Ovary (tissue), 9 donors: ENCODE measurements around the gene CPT1B. TPM values are rescaled to one million over a fixed set of nuclear protein-coding genes. Genes with fewer than 3 reads are reported as not detected.

Source experiments
- DNase-seq, 5 donors: peaks; one replicate each; pipeline ENCODE4 v3.0.0-alpha.2; 2019 to 2020
- H3K27ac ChIP-seq, 2 donors: fragments of 200-600 bp; one replicate each; pipeline versions ENCODE4 v1.5.1 to v1.8.0; 2019 to 2022
- H3K27me3 ChIP-seq: fragments of 200-600 bp; one replicate; pipeline ENCODE4 v1.8.0; 2022
- H3K36me3 ChIP-seq: fragments of 200-600 bp; sonication (generic); one replicate; pipeline ENCODE4 v1.5.1; 2019
- H3K4me1 ChIP-seq: one replicate; pipeline ENCODE4 v1.8.1; 2013; ENCODE audit warnings: mild to moderate bottlenecking, moderate library complexity; ENCODE audit not compliant: insufficient read depth
- H3K4me3 ChIP-seq: fragments of 200-600 bp; sonication (generic); one replicate; pipeline ENCODE4 v1.5.1; 2017
- H3K9me3 ChIP-seq, 2 donors: fragments of 200-600 bp in 1 of 2; sonication (generic) in 1 of 2; one replicate each; pipeline versions ENCODE4 v1.5.1 to v1.8.1; 2013 to 2019; ENCODE audit warnings: mild to moderate bottlenecking in 1 of 2, moderate library complexity in 1 of 2
- EP300 ChIP-seq: sonication (generic); formaldehyde crosslinking; IDR thresholded peaks from one replicate; pipeline ENCODE4 v1.6.1; 2017; ENCODE audit warnings: antibody characterized with exemption
- POLR2A ChIP-seq: fragments of 450-650 bp; IDR thresholded peaks from one replicate; pipeline ENCODE4 v1.6.1; 2017; ENCODE audit warnings: antibody characterized with exemption, mild to moderate bottlenecking, moderate library complexity
- WGBS, 3 donors: extraction: QIAGEN DNeasy Blood & Tissue Kit in 1 of 3; methylation state at CpG; one replicate each; pipeline versions ENCODE4 v1.1.5 to v1.1.7; 2013 to 2017; 5-methylcytosine and 5-hydroxymethylcytosine counted together
- intact Hi-C, 4 donors: fragments of 100-400 bp; cut with DNase I; formaldehyde crosslinking; loops; one replicate each; pipeline versions ENCODE4 v1.11.0 to v1.15.1; 2022 to 2023
- polyA plus RNA-seq, 2 donors: library from polyadenylated mRNA; stranded (reverse); fragments of 200-250 nt in 1 of 2; fragments of 350-450 nt in 1 of 2; fragmentation: Illumina TruSeq in 1 of 2; extraction: RNeasy Lipid Tissue Mini Kit (QIAGEN cat#74804) in 1 of 2; gene quantifications; one replicate each; pipeline ENCODE4 v1.2.3, GENCODE V29; 2013 to 2014
- total RNA-seq, 7 donors: library from RNA; depleted of rRNA in 2 of 7; stranded (reverse); fragments of >200 nt in 2 of 7; fragmentation: NEBNext Ultra II Directional in 3 of 7; extraction: Animal tissue kit (Norgen Biotek cat#: 25700) in 3 of 7; gene quantifications; one replicate each; pipeline versions ENCODE4 v1.1.0 to v1.2.4, GENCODE V29; 2016 to 2023
- TF ChIP-seq, protein P1 (sequence below), 3 donors: fragments of 450-650 bp in 2 of 3; fragments of 200-600 bp in 1 of 3; IDR thresholded peaks; one replicate each; pipeline versions ENCODE4 v1.5.1 to v1.8.0; 2016 to 2022; ENCODE audit warnings: antibody characterized with exemption in 3 of 3, mild to moderate bottlenecking in 1 of 3
- donor health status: DM: no; HTN: no; CAD: no; lungs with moderate emphysema.
- donor health status: DM: no; HTN: no; CAD: no.
- donor health status: Bipolar disorder and iron deficiency.
- donor health status: DM: yes; HTN: yes; CAD: no.
- donor health status: DM: no; HTN: no; CAD: no.
- donor health status: DM: yes; HTN: yes; CAD: no.

CPT1B gene
- total and polyA plus RNA-seq, 9 donors = 2.5 to 10.6 (median 4.4) TPM

DNA sequence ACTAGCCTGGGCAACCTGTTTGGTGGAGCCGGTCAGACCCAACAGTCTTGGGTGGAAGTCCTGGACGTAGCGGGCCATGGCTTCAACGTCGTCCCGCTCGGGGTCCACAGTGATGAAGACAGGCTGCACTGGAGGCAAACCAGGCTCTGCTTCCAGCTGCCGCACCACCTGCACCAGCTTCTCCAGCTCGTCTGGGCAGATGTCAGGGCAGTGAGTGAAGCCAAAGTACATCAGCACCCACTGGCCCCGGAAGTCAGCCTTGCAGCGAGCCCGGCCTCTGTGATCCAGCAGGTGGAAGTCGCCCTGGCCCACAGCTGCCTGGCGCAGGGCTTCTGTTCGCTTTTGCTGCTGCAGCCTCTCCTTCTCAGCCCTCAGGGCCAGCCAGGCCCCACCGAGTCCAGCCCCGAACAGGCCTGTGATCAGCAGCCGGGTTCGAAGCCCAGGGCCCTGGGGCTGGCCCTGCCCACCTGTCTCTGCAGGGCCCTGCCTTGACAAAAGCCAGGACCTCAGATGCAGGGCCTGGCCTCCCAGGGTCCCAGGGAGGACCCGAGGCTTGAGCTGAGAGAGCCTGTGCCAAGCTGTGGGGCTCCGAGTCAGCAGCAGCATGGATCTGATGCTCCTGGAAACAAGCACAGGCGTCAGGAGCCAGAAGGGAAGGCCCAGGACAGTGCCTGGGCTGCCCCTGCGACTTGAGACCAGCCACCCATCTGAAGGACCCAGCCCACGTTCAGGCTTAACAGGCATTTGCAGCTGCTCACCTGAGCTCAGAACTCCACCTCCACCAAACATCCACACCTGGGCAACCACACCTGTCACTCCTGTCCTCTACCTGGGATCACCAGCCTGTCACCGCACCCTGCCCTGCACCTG lies 54.2 kb downstream of the CPT1B start:
- intact Hi-C loops = loop anchor here in 2 of 4 donors (10.0 kb wide), 2 partner anchors 269 to 279 kb away; partner anchors contain the start of genes HDAC10 (in 1 of the 2) and TUBGCP6 (in 1 of the 2)
- no peaks in the 10 kb centered on the region for H3K36me3 ChIP-seq
- DNase-seq = peak in 1 of 5 donors; percentile 38
- peak overlapping the region; percentile 55 for H3K4me3 ChIP-seq
- H3K27ac ChIP-seq = no peak overlapping the region
- WGBS, 3 donors = 73 to 80% (median 78%) methylated on average over 25 of the region's 25 CpGs
- H3K27me3 ChIP-seq = no peaks in the 10 kb centered on the region
- peaks cover 12% of the 10 kb centered on the region for H3K4me1 ChIP-seq
- no peaks in the 10 kb centered on the region for H3K9me3 ChIP-seq
- TF ChIP-seq, protein P1, sequence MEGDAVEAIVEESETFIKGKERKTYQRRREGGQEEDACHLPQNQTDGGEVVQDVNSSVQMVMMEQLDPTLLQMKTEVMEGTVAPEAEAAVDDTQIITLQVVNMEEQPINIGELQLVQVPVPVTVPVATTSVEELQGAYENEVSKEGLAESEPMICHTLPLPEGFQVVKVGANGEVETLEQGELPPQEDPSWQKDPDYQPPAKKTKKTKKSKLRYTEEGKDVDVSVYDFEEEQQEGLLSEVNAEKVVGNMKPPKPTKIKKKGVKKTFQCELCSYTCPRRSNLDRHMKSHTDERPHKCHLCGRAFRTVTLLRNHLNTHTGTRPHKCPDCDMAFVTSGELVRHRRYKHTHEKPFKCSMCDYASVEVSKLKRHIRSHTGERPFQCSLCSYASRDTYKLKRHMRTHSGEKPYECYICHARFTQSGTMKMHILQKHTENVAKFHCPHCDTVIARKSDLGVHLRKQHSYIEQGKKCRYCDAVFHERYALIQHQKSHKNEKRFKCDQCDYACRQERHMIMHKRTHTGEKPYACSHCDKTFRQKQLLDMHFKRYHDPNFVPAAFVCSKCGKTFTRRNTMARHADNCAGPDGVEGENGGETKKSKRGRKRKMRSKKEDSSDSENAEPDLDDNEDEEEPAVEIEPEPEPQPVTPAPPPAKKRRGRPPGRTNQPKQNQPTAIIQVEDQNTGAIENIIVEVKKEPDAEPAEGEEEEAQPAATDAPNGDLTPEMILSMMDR (IDR thresholded peaks at IDR 0.05) = no peak
- TF ChIP-seq EP300 (no peak), POLR2A (no peak)

DNA sequence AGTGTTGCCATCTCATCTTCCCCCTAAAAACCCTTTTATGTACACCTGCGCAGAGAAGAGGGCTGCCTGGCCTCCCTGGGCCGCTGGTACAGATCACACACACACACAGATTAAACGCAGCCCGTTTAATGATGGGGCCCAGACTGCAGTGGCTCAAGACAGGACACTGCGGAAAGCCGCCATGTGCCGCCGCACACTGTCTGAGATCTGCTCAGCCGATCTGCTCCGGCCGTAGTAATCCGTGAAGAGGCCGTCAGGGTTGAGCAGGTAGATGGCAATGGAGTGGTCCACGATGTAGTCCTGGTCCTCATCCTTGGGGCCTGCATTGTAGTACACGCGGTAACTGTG lies 54.8 kb downstream of the CPT1B start:
- WGBS, 3 donors = 78 to 88% (median 86%) methylated on average over 16 of the region's 16 CpGs
- intact Hi-C loops = loop anchor here in 2 of 4 donors (10.0 kb wide), 2 partner anchors 269 to 279 kb away; partner anchors contain the start of genes HDAC10 (in 1 of the 2) and TUBGCP6 (in 1 of the 2)
- Histone ChIP-seq H3K4me1 (peaks cover 11% of the 10 kb centered on the region), H3K27ac (no peak overlapping the region), H3K9me3 (no peaks in the 10 kb centered on the region), H3K36me3 (no peaks in the 10 kb centered on the region), H3K27me3 (no peaks in the 10 kb centered on the region), H3K4me3 (no peak overlapping the region)
- no peak for TF ChIP-seq POLR2A
- no peak for DNase-seq

DNA sequence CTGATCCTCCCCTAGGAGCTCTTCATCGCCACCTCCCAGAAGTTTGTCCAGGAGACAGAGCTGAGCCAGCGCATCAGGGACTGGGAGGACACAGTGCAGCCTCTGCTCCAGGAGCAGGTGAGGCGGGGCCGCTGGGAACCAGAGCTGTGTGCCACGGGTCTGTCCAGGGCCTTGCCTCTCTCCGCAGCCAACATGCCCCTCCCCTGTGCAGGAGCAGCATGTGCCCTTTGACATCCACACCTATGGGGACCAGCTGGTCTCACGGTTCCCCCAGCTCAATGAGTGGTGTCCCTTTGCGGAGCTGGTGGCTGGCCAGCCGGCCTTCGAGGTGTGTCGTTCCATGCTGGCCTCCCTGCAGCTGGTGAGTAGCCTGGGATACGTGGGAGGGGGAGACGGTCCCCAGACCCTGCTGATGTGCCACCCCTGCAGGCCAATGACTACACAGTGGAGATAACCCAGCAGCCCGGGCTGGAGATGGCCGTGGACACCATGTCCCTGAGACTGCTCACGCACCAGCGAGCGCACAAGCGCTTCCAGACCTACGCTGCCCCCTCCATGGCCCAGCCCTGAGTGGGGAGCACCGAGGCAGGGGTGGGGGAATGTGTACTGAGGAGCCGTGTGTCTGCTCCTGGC lies 55.3 kb downstream of the CPT1B start:
- DNase-seq = no peak
- no peak for TF ChIP-seq EP300
- intact Hi-C loops = loop anchor here in 2 of 4 donors (10.0 kb wide), 2 partner anchors 268 to 278 kb away; partner anchors contain the start of genes HDAC10 (in 1 of the 2) and TUBGCP6 (in 1 of the 2)

DNA sequence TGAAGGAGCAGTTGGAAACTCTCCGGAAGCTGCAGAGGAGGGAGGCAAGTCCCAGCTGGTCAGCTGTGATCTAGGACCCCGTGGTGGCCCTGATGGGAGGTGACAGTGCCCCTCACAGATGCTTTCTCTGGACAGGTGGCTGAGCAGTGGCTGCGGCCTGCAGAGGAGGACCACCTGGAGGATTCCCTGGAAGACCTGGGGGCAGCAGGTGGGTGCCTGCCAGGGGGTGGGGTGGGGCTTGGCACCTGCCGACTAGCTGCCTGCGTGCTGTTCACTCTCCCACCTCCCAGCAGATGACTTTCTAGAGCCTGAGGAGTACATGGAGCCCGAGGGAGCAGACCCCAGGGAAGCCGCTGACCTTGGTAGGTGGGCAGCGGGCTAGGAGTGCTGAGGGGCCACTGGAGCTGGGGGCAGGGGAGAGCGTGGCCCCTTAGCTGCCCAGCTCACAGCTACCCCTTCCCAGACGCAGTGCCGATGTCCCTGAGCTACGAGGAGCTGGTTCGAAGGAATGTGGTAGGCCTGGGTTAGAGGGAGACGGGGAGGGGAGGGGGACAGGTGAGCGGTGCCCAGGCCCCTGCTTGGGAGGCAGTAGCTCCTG lies 55.9 kb downstream of the CPT1B start:
- WGBS, 3 donors = 78 to 83% (median 81%) methylated on average over 14 to 15 of the region's 15 CpGs
- H3K4me1 ChIP-seq = peaks cover 11% of the 10 kb centered on the region
- TF ChIP-seq POLR2A (no peak), EP300 (no peak)
- TF ChIP-seq, protein P1 (IDR thresholded peaks at IDR 0.05) = no peak
- DNase-seq = no peak
- intact Hi-C loops = loop anchor here in 2 of 4 donors (10.0 kb wide), 2 partner anchors 268 to 278 kb away; partner anchors contain the start of genes HDAC10 (in 1 of the 2) and TUBGCP6 (in 1 of the 2)
- no peak overlapping the region for H3K27ac ChIP-seq
- H3K4me3 ChIP-seq = no peak overlapping the region
- H3K9me3 ChIP-seq = no peaks in the 10 kb centered on the region
- no peaks in the 10 kb centered on the region for H3K27me3 ChIP-seq
- H3K36me3 ChIP-seq = no peaks in the 10 kb centered on the region

More for the DNA sequence above, 55.3 kb downstream of the CPT1B start:
- Histone ChIP-seq H3K4me3 (no peak overlapping the region), H3K27me3 (no peaks in the 10 kb centered on the region), H3K9me3 (no peaks in the 10 kb centered on the region), H3K36me3 (no peaks in the 10 kb centered on the region), H3K4me1 (peaks cover 11% of the 10 kb centered on the region), H3K27ac (no peak overlapping the region)
- 72 to 83% (median 73%) methylated on average over 21 to 22 of the region's 22 CpGs for WGBS, 3 donors

DNA sequence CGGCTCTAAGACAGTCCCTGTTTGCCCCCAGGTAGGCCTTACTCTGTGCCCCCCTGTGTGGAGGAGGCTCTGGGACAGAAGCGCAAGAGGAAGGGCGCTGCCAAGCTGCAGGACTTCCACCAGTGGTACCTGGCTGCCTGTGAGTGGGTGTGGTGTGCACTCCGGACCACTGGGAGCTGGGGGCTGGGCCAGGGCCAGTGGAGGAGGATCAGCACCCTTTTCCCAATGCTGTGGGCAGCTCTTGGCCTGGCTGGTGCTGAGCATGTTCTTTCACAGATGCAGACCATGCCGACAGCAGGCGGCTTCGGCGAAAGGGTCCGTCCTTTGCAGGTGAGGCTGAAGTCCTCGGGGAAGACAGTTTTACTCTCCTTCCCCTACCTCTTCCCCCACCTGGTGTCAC lies 56.5 kb downstream of the CPT1B start:
- H3K9me3 ChIP-seq = no peaks in the 10 kb centered on the region
- WGBS, 3 donors = 87 to 94% (median 90%) methylated on average over 6 to 10 of the region's 10 CpGs
- no peak for DNase-seq
- no peak overlapping the region for H3K4me3 ChIP-seq
- no peaks in the 10 kb centered on the region for H3K36me3 ChIP-seq
- no peaks in the 10 kb centered on the region for H3K27me3 ChIP-seq
- TF ChIP-seq, protein P1 (IDR thresholded peaks at IDR 0.05) = no peak
- no peak for TF ChIP-seq POLR2A
- no peak for TF ChIP-seq EP300
- no peak overlapping the region for H3K27ac ChIP-seq
- peaks cover 9% of the 10 kb centered on the region for H3K4me1 ChIP-seq
- intact Hi-C loops = loop anchor here in 2 of 4 donors (10.0 kb wide), 2 partner anchors 267 to 277 kb away; partner anchors contain the start of genes HDAC10 (in 1 of the 2) and TUBGCP6 (in 1 of the 2)
